Left lung (tissue), 10 donors: ENCODE results near the gene ATN1. TPM values are rescaled to one million over a fixed set of nuclear protein-coding genes. Genes with fewer than 3 reads are reported as not detected.

Experiments used
- ATAC-seq: fragments of 200-7000 bp; cut with Tn5 transposase; one replicate; pipeline ENCODE4 v1.9.1; 2020; ENCODE audit warnings: moderate library complexity
- DNase-seq, 4 donors: peaks; one replicate each; pipeline ENCODE4 v3.0.0-alpha.2; 2013 to 2020
- H3K27ac ChIP-seq, 2 donors: fragments of 200-600 bp; sonication (generic) in 1 of 2; one replicate each; pipeline versions ENCODE4 v1.5.0 to v1.8.0; 2020 to 2021
- H3K27me3 ChIP-seq, 2 donors: fragments of 200-600 bp; sonication (generic) in 1 of 2; one replicate each; pipeline versions ENCODE4 v1.5.0 to v1.8.0; 2020 to 2021
- H3K36me3 ChIP-seq, 2 donors: fragments of 200-600 bp; sonication (generic) in 1 of 2; one replicate each; pipeline versions ENCODE4 v1.5.0 to v1.8.0; 2020 to 2021
- H3K4me1 ChIP-seq, 2 donors: fragments of 200-600 bp; one replicate each; pipeline ENCODE4 v1.8.0; 2021
- H3K4me3 ChIP-seq, 2 donors: fragments of 200-600 bp; sonication (generic) in 1 of 2; one replicate each; pipeline versions ENCODE4 v1.5.0 to v1.8.0; 2020 to 2021; ENCODE audit warnings: mild to moderate bottlenecking in 1 of 2
- H3K9me3 ChIP-seq, 2 donors: fragments of 200-600 bp; sonication (generic) in 1 of 2; one replicate each; pipeline versions ENCODE4 v1.5.0 to v1.8.0; 2020 to 2021
- intact Hi-C, 2 donors: fragments of 100-400 bp; cut with DNase I; formaldehyde crosslinking; loops; one replicate each; pipeline versions ENCODE4 v1.11.2 to v1.14.2; 2022
- polyA plus RNA-seq, 6 donors: library from polyadenylated mRNA; unstranded; fragments of 120-200 nt; gene quantifications; one replicate each; pipeline ENCODE4 v1.2.1, GENCODE V29; 2013; ENCODE audit not compliant: insufficient read length in 6 of 6
- total RNA-seq, 2 donors: library from RNA; stranded (reverse); fragmentation: NEBNext Ultra II Directional; extraction: Animal tissue kit (Norgen Biotek cat#: 25700); gene quantifications; one replicate each; pipeline ENCODE4 v1.2.1, GENCODE V29; 2021
- TF ChIP-seq, protein P1 (sequence below), 2 donors: fragments of 200-600 bp; sonication (generic) in 1 of 2; IDR thresholded peaks; one replicate each; pipeline versions ENCODE4 v1.5.0 to v1.8.0; 2021; ENCODE audit warnings: antibody characterized with exemption in 2 of 2
- donor health status: DM: no; HTN: yes; CAD: no.
- donor health status: DM: no; HTN: no; CAD: no.

ATN1 gene
- total and polyA plus RNA-seq, 8 donors: 94.9 to 134 (median 110) TPM

GRCh38 chr12:6944381-6945186 lies 16.8 kb downstream of the ATN1 start:
- H3K4me1 ChIP-seq: peaks cover 12 to 68% of the 10 kb centered on the region in 2 donors
- TF ChIP-seq, protein P1, sequence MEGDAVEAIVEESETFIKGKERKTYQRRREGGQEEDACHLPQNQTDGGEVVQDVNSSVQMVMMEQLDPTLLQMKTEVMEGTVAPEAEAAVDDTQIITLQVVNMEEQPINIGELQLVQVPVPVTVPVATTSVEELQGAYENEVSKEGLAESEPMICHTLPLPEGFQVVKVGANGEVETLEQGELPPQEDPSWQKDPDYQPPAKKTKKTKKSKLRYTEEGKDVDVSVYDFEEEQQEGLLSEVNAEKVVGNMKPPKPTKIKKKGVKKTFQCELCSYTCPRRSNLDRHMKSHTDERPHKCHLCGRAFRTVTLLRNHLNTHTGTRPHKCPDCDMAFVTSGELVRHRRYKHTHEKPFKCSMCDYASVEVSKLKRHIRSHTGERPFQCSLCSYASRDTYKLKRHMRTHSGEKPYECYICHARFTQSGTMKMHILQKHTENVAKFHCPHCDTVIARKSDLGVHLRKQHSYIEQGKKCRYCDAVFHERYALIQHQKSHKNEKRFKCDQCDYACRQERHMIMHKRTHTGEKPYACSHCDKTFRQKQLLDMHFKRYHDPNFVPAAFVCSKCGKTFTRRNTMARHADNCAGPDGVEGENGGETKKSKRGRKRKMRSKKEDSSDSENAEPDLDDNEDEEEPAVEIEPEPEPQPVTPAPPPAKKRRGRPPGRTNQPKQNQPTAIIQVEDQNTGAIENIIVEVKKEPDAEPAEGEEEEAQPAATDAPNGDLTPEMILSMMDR (IDR thresholded peaks at IDR 0.05): peak; percentile 86 to 93
- intact Hi-C loops: no loop called here

DNA sequence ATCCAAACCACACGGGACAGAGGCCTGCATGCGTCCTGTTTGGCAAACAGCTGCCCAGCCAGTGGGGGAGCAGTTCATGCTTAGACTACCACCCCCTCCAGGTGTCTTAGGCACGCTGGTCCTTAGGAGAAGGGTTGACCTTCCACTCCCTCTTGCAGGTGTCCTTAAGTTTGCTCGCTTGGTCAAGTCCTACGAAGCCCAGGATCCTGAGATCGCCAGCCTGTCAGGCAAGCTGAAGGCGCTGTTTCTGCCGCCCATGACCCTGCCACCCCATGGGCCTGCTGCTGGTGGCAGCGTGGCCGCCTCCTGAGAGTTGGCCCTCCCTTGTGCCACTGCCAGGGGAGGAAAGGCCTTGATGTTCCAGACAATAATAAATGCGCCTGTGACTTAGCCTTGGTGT lies 17.9 kb downstream of the ATN1 start:
- peaks cover 12 to 76% of the 10 kb centered on the region in 2 donors for H3K4me1 ChIP-seq
- DNase-seq (no peak), ATAC-seq (no peak)
- intact Hi-C loops: no loop called here
- H3K27ac ChIP-seq: peak overlapping the region; percentile 76 to 82
- TF ChIP-seq, protein P1 (IDR thresholded peaks at IDR 0.05): no peak
- H3K9me3 ChIP-seq: no peaks in the 10 kb centered on the region
- H3K36me3 ChIP-seq: peaks cover 0 to 18% of the 10 kb centered on the region in 2 donors
- no peaks in the 10 kb centered on the region for H3K27me3 ChIP-seq
- peak overlapping the region in 1 of 2 donors; percentile 39 for H3K4me3 ChIP-seq

More at GRCh38 chr12:6944381-6945186, 16.8 kb downstream of the ATN1 start:
- H3K4me3 ChIP-seq: peak overlapping the region; percentile 45 to 56
- H3K9me3 ChIP-seq: no peaks in the 10 kb centered on the region
- ATAC-seq: peak; percentile 74
- peak; percentile 89 to 97 (median 94) for DNase-seq
- H3K36me3 ChIP-seq: peaks cover 0 to 23% of the 10 kb centered on the region in 2 donors
- no peaks in the 10 kb centered on the region for H3K27me3 ChIP-seq
- H3K27ac ChIP-seq: peak overlapping the region; percentile 94 to 96

DNA sequence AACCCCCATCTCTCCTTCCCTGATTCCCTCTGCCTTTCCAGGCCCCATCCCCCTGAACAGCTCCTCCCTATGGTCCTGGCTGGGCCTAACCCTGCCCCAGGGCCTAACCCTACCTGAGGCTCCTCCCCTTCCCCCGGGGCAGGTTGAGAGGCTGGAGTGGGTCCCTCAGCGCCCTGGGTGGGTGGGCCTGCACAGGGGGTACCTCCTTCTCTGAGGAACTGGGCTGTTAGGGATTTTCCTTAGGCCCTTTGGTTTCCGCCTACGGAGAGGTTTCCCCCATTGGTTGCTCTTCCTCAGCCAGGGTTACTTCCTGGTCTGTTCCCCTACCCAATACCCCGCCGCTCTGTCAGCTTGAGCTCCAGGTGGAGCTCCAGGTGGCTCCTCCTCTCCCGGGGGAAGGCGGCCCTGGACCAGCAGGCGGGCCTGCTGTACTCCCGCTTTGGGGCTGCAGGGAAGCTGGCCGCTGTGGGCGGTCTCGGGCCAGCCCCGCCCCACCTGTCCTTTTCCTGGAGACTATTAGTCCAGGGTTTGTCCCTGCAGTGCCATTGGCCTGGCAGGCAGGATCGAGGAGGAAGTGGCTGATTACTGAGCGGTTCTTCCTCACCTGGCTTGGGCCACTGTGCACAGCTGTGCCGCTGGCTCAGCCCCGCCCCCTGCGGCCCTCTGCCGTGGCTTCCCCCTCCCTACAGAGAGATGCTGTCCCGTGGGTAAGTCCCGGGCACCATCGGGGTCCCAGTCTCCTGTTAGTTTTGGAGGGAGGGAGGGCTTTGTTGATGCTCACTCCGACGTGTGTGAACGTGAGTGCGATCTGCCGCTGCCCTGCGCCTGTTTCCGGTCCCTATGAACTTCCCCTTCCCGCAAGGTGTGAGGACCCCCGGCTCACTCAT lies 18.5 kb downstream of the ATN1 start:
- no peaks in the 10 kb centered on the region for H3K9me3 ChIP-seq
- peaks cover 12 to 81% of the 10 kb centered on the region in 2 donors for H3K4me1 ChIP-seq
- H3K4me3 ChIP-seq: peak overlapping the region; percentile 25 to 39
- peaks cover 0 to 11% of the 10 kb centered on the region in 2 donors for H3K36me3 ChIP-seq
- DNase-seq (peak in 3 of 4 donors; percentile 91 to 96 (median 92)), ATAC-seq (peak; percentile 79)
- intact Hi-C loops: no loop called here
- TF ChIP-seq, protein P1 (IDR thresholded peaks at IDR 0.05): no peak
- no peaks in the 10 kb centered on the region for H3K27me3 ChIP-seq
- H3K27ac ChIP-seq: peak overlapping the region; percentile 76 to 82

GRCh38 chr12:6946920-6947374 lies 19.2 kb downstream of the ATN1 start:
- Histone ChIP-seq H3K4me3 (peak overlapping the region; percentile 25 to 39), H3K36me3 (peaks cover 0 to 5% of the 10 kb centered on the region in 2 donors), H3K27ac (peak overlapping the region; percentile 76 to 82), H3K9me3 (no peaks in the 10 kb centered on the region), H3K4me1 (peaks cover 12 to 81% of the 10 kb centered on the region in 2 donors), H3K27me3 (no peaks in the 10 kb centered on the region)
- intact Hi-C loops: no loop called here
- ATAC-seq: no peak
- DNase-seq: no peak
- TF ChIP-seq, protein P1 (IDR thresholded peaks at IDR 0.05): no peak
